GM12878 (cell line): ENCODE results near the gene INVS. TPM values are rescaled to one million over a fixed set of nuclear protein-coding genes. Genes with fewer than 3 reads are reported as not detected.

Experiments
- BMI1 ChIP-seq: fragments of 450-650 bp; IDR thresholded peaks from 2 replicates; pipeline ENCODE4 v1.6.1; 2016; ENCODE audit warnings: mild to moderate bottlenecking, moderate library complexity, borderline replicate concordance
- CREB1 ChIP-seq: IDR thresholded peaks from 2 replicates; pipeline ENCODE4 v1.6.1; 2012; ENCODE audit warnings: low read depth, mild to moderate bottlenecking, inconsistent platforms
- DPF2 ChIP-seq: fragments of 450-650 bp; IDR thresholded peaks from 2 replicates; pipeline ENCODE4 v1.6.1; 2017; ENCODE audit warnings: mild to moderate bottlenecking
- EGR1 ChIP-seq, 2 experiments: IDR thresholded peaks; 1 replicate in 1 of 2; 2 replicates in 1 of 2; pipeline ENCODE4 v1.6.1; 2011 to 2012; ENCODE audit warnings: low read depth in 2 of 2, low read length in 2 of 2, borderline replicate concordance in 1 of 2, mild to moderate bottlenecking in 1 of 2, moderate library complexity in 1 of 2
- FOXM1 ChIP-seq: IDR thresholded peaks from 2 replicates; pipeline ENCODE4 v1.6.1; 2012; ENCODE audit warnings: low read depth, mild to moderate bottlenecking, inconsistent platforms, low read length, moderate library complexity
- GATAD2B ChIP-seq: fragments of 450-650 bp; conservative IDR thresholded peaks from 2 replicates; pipeline ENCODE4 v1.6.1; 2017; ENCODE audit warnings: low read depth, mild to moderate bottlenecking, moderate library complexity
- HCFC1 ChIP-seq: fragments of 150-350 bp; IDR thresholded peaks from 2 replicates; pipeline ENCODE4 v1.6.1; 2014; ENCODE audit warnings: low read length
- HSF1 ChIP-seq: fragments of 150-350 bp; IDR thresholded peaks from 2 replicates; pipeline ENCODE4 v1.6.1; 2014; ENCODE audit warnings: mild to moderate bottlenecking, low read depth, low read length
- IRF4 ChIP-seq: IDR thresholded peaks from 2 replicates; pipeline ENCODE4 v1.6.1; 2011; ENCODE audit warnings: low read depth, low read length
- IRF5 ChIP-seq: fragments of 450-650 bp; IDR thresholded peaks from 2 replicates; pipeline ENCODE4 v1.6.1; 2017; ENCODE audit warnings: borderline replicate concordance
- MAX ChIP-seq: IDR thresholded peaks from 2 replicates; pipeline ENCODE4 v1.6.1; 2012; ENCODE audit warnings: low read depth, low read length, improper control_type of control experiment
- NFIC ChIP-seq: IDR thresholded peaks from 2 replicates; pipeline ENCODE4 v1.6.1; 2012; ENCODE audit warnings: low read depth, mild to moderate bottlenecking, inconsistent platforms, low read length, moderate library complexity
- NR2F1 ChIP-seq: fragments of 450-650 bp; conservative IDR thresholded peaks from 2 replicates; pipeline ENCODE4 v1.6.1; 2017; ENCODE audit warnings: mild to moderate bottlenecking
- PML ChIP-seq: IDR thresholded peaks from 2 replicates; pipeline ENCODE4 v1.6.1; 2012; ENCODE audit warnings: low read length, inconsistent platforms
- POLR2AphosphoS2 ChIP-seq: IDR thresholded peaks from 2 replicates; pipeline ENCODE4 v1.6.1; 2011; ENCODE audit warnings: low read depth, mild to moderate bottlenecking, low read length, improper control_type of control experiment, moderate library complexity
- RB1 ChIP-seq: fragments of 450-650 bp; formaldehyde crosslinking; IDR thresholded peaks from 2 replicates; pipeline ENCODE4 v1.6.1; 2017; ENCODE audit warnings: mild to moderate bottlenecking, borderline replicate concordance
- SIX5 ChIP-seq: IDR thresholded peaks from 2 replicates; pipeline ENCODE4 v1.6.1; 2011; ENCODE audit warnings: mild to moderate bottlenecking, low read depth, low read length, moderate library complexity; ENCODE audit not compliant: severe bottlenecking
- SMAD1 ChIP-seq: fragments of 450-650 bp; IDR thresholded peaks from 2 replicates; pipeline ENCODE4 v1.6.1; 2018; ENCODE audit warnings: mild to moderate bottlenecking, low read depth; ENCODE audit not compliant: partially characterized antibody
- SMARCA5 ChIP-seq: fragments of 450-650 bp; IDR thresholded peaks from 2 replicates; pipeline ENCODE4 v1.6.1; 2017; ENCODE audit warnings: mild to moderate bottlenecking
- SREBF1 ChIP-seq: IDR thresholded peaks from 2 replicates; pipeline ENCODE4 v1.6.1; 2012; ENCODE audit warnings: mild to moderate bottlenecking, low read length
- SREBF2 ChIP-seq: IDR thresholded peaks from 2 replicates; pipeline ENCODE4 v1.6.1; 2012; ENCODE audit warnings: mild to moderate bottlenecking, low read length
- TARDBP ChIP-seq: IDR thresholded peaks from 2 replicates; pipeline ENCODE4 v1.6.1; 2016; ENCODE audit warnings: borderline replicate concordance
- YY1 ChIP-seq: IDR thresholded peaks from 2 replicates; pipeline ENCODE4 v1.6.1; 2011; ENCODE audit warnings: low read depth, mild to moderate bottlenecking, low read length
- ZBTB40 ChIP-seq: fragments of 450-650 bp; IDR thresholded peaks from 2 replicates; pipeline ENCODE4 v1.6.1; 2016; ENCODE audit warnings: mild to moderate bottlenecking, moderate library complexity, borderline replicate concordance
- polyA plus RNA-seq, 11 experiments: library from polyadenylated mRNA; depleted of rRNA in 4 of 11; unstranded in 6 of 11; stranded (reverse) in 5 of 11; fragments of >200 nt; fragmentation: Nextera tagmentation in 4 of 11; fragmentation: Illumina TruSeq in 1 of 11; extraction: Ambion mirVana in 4 of 11; extraction: Trizol in 1 of 11; gene quantifications; 1 replicate in 1 of 11; 2 replicates in 10 of 11; pipeline versions ENCODE4 v1.2.1 to v1.2.3, GENCODE V29; 2011 to 2016; ENCODE audit warnings: inconsistent platforms in 2 of 11, missing spikeins in 2 of 11, low read depth in 1 of 11
- total RNA-seq, 4 experiments: library from RNA; depleted of rRNA in 3 of 4; stranded (reverse); fragments of >200 nt in 3 of 4; fragmentation: Illumina TruSeq in 1 of 4; extraction: Trizol in 1 of 4; gene quantifications; 2 replicates each; pipeline versions ENCODE4 v1.2.1 to v1.2.3, GENCODE V29; 2013 to 2021

INVS gene
- total and polyA plus RNA-seq, 10 of the 15 experiments (the other 5 are each of a cell fraction or from before 2014, with no cell fraction given), result 0.93 to 20.8 (median 13.2) TPM

GRCh38 chr9:100098887-100099721, at the start of gene INVS, which contains the start of gene ERP44 (continued):
- peak; percentile 94 for TF ChIP-seq ZBTB40
- peak; percentile 14 to 33; a peak in 2 of 3 replicates for TF ChIP-seq EGR1 (IDR thresholded peaks at IDR 0.05; ENCODE audit: borderline replicate concordance in 1 of 2, low read depth in 2 of 2, low read length in 2 of 2)
- no peak for TF ChIP-seq SREBF2
- peak; percentile 87 for TF ChIP-seq SREBF1
- TF ChIP-seq BMI1, result no peak
- TF ChIP-seq CREB1, result peak; percentile 85
- no peak for TF ChIP-seq HSF1
- peak; percentile 15 for TF ChIP-seq GATAD2B
- peak; percentile 91 for TF ChIP-seq SMARCA5
- TF ChIP-seq NFIC, result no peak
- TF ChIP-seq IRF4, result no peak
- TF ChIP-seq DPF2, result no peak
- TF ChIP-seq RB1, result peak; percentile 76; the same call in 1 of the 2 replicates
- TF ChIP-seq SMAD1, result no peak
- TF ChIP-seq TARDBP, result peak; percentile 94
- TF ChIP-seq HCFC1, result peak; percentile 99
- no peak for TF ChIP-seq FOXM1
- 0 out of 2 replicates have a peak, but pooled peaks have one; percentile 56 for TF ChIP-seq POLR2AphosphoS2
- peak; percentile 61; the same call in 1 of the 2 replicates for TF ChIP-seq MAX
- TF ChIP-seq SIX5, result peak; percentile 97
- no peak; the same call in 1 of the 2 replicates for TF ChIP-seq PML
- peak; percentile 70 for TF ChIP-seq YY1
- TF ChIP-seq NR2F1, result 0 out of 2 replicates have a peak, but pooled peaks have one; percentile 30
- TF ChIP-seq IRF5, result no peak
